NCI-H345 (cell line): ENCODE results near the gene VGLL4.

Source experiments
- DNase-seq: peaks from one replicate; lab custom pipeline; 2025; lab: John Stamatoyannopoulos, UW

The VGLL4 gene

DNA sequence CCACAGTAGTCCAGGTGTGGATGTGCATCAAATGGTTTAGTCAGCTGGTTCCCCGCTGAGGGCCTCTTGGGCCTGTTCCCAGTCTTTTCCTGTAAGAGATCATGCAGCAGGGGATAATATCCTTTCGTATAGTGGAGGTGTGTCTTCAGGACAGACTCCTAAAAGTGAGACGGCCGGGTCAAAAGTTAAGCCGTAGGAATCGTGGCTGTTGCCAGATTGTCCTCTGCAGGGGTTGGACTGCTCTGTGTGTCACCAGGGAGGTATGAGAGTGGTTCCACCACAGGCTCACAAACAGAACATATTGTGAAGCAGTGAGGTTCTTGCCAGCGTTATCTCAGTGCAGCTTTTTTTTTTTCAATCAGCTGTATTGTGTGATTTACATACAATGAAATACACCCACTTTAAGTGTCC, 95.0 kb downstream of the VGLL4 start:
- peak; percentile 68 for DNase-seq

GRCh38 chr3:11547498-11547897, 96.2 kb downstream of the VGLL4 start:
- no peak for DNase-seq

GRCh38 chr3:11546657-11547302, 96.9 kb downstream of the VGLL4 start:
- no peak for DNase-seq

- DNase-seq = no peak
Measured at GRCh38 chr3:11545186-11545851, 98.4 kb downstream of the VGLL4 start.

DNA sequence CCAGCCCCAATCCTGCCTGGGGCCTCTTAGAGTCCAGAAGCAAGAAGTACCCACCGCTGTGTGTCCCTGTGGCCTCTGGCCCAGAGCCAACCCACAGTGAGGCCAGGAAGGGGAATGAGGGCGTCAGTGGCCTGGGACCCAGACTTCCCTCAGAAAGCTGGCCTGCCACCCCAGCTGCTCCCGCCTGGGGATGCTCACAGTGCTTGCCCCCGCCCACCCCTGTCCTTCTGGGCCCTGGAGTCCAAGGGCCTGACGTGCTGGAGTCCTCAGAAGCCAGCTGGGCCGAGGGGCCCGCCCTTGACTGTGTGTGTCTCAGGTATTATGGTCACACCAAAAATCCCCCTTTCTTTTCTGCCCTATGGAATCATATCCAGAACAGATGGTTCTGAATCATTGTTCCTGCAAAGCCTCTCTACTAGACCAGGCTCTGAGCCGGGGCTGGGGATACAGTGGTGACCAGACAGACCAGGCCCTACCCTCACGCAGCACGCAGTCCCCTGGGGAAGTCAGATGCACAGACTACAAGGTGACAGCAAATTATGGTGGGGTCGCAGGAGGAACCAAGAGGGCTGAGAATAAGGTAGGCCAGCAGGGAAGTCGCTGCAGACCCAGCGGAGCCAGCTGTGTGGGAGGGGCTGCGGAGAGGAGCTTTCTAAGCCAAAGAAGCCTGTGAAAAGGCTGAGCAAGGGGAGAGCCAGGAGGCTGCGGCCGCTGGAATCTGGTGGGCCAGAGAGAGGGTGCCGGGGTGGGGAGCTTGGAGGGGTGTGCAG, 99.1 kb downstream of the VGLL4 start:
- no peak for DNase-seq

GRCh38 chr3:11543948-11544387, 99.7 kb downstream of the VGLL4 start:
- no peak for DNase-seq

GRCh38 chr3:11543141-11543947, 100.4 kb downstream of the VGLL4 start:
- no peak for DNase-seq

GRCh38 chr3:11542551-11542950, 101.2 kb downstream of the VGLL4 start:
- no peak for DNase-seq

DNA sequence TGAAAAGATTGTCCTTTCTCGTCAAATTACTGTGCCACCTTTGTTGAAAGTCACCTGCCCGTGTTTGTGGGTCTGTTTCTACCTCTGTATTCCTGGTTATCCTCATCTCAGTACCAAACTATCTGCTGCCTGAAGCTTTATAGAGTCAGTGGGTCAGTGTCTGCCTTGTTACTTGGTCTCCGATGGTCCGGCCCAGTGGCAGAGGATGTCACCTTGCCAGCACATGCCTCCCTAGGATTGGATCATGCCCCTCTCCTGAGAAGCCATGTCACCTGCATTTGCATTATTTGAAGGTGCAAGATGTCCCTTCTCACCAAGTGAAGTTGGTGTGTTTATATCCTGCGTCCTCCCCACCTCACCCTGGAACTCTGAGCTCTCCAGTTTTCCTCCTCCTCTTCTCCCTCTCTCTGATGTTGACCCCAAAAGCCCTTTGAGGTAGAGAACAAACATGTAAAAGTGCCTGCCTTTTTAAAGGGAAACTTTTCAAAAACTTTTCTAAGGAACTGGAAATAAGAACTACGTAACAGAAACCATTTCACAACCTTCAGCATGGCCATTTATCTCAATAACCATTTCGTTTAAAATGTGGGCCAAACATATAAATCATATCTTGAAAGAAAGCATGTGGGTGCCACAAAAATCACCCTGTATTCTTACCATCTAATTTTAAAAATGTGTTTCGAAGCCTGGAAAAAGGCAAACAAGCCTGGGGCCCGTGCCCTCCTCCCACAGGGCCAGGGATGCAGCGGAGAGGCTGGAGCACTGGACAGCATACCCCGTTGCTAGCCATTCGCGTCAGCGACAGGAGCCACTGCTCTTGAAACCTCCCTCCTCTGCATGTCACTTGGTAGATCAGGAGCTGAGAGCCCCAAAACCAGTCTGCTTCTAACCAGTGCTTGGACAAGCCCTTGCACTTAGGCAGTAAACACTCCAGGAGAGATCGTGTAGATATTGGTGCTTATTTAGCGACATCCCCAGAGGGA, 102.1 kb downstream of the VGLL4 start:
- no peak for DNase-seq

- peak; percentile 88 for DNase-seq
Measured at GRCh38 chr3:11539677-11540076, 104.0 kb downstream of the VGLL4 start.

DNA sequence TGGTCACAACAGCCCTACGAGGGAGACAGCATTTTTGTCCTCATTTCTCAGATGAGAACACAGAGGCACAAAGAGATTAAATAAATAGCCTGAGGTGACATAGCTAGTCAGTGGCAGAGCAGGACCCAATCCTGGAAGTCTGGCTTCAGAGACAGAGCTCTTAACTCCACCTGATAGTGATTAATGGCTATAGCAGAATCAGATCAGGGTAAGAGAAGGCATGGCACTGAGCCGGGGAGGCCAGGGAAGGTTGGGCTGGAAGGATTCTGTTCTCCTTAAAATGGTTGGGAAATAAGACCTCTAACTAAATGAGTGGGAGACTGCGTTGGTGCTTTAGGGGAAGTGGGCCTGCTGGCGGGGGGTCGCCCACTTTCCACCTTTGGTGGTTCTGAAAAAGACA, 104.5 kb downstream of the VGLL4 start:
- peak; percentile 48 for DNase-seq

- DNase-seq = no peak
Measured at GRCh38 chr3:11538581-11538980, 105.1 kb downstream of the VGLL4 start.

- DNase-seq = no peak
Measured at GRCh38 chr3:11536936-11537612, 106.6 kb downstream of the VGLL4 start.

- no peak for DNase-seq
Measured at GRCh38 chr3:11536132-11536935, 107.4 kb downstream of the VGLL4 start.

DNA sequence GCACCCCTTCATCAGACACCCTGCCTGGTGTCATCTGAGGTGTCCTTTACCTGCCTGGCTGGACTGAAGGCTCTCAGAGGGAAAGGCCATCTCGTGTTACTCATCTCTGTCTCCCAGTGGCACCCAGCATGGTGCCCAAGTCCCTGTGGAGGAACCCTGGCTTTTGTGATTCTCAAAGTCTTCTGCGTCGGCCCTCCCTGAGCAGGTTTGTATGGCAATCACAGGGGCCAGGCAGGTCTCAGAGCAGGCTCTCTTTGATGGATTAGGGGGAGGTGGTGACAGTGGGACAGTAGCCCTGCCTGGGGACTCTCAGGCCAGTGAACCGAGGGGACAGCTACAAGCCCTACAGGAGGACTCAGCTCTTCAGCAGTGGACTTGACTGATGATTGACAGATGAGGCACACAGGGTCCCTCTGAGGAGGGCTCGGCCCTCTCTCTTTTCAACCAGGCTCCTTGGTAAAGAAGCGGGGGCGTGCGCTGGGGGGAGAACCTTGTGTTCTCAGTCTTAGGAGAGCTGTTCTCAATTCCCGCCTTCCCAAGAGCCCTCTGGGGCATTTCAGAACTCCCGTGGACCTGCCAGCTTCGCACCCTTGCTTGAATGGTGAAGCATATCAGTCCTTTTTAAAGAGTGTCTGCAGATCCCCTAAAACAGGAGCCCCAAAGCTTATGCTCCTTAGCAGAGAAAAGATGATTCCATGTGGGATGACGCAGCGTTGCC, 108.3 kb downstream of the VGLL4 start:
- DNase-seq = no peak

DNA sequence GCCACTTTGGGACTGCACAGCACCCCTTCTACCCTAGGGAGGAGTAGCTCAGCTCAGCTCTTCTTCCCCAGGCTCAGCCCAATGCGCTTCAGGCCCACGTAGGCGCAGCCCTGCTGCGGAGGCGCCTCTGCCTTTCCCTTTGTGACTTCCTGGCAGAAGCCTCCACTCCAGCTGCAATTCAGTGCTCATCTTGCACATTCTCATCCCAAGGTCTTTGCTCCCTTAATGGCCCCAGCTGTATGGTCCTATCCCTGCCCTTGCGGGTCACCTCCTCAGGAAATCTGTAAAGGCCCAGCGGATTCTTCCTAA, 109.0 kb downstream of the VGLL4 start:
- no peak for DNase-seq

- DNase-seq = no peak
Measured at GRCh38 chr3:11534011-11534792, 109.5 kb downstream of the VGLL4 start.

- no peak for DNase-seq
Measured at GRCh38 chr3:11532931-11533391, 110.8 kb downstream of the VGLL4 start.
